GM18907 (cell line): ENCODE data around the gene GSTK1.
A peak's percentile ranks its signal among the peaks of the same experiment; 100 is the strongest.
"Not testable (repeated sequence)": the region's sequence is repeated elsewhere in the genome, so short reads cannot be mapped to it uniquely, and the experiment has no call there.

ENCODE experiments used
- ATAC-seq: cut with Tn5 transposase; IDR thresholded peaks from one replicate; pipeline ENCODE4 v1.9.1; 2021; ENCODE audit warnings: mild to moderate bottlenecking, moderate library complexity; ENCODE audit not compliant: unreplicated experiment

GSTK1 gene

GRCh38 chr7:143238289-143238980 is 24.8 kb upstream of the GSTK1 start:
- no peak for ATAC-seq

DNA sequence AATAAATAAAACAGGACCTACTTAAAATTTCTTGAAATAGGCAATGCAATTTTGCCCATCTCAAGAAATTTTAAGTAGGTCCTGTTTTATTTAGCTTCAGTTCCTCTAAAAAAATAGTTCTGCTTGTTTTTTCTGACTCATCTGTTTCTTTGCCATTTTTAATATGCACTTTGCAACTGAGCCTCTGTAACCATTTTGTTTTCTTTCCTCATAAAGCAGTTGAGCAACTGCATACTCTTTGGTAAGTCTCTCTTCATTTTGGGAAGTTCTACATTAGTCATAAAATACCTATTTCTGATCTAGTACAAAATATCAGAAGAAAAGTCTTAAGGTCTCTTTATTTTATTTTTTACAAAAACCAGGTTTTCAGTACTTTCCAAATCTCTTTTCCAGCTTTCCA is 23.4 kb upstream of the GSTK1 start:
- ATAC-seq = no peak

GRCh38 chr7:143240291-143241168 is 22.7 kb upstream of the GSTK1 start:
- ATAC-seq = peak; percentile 95

DNA sequence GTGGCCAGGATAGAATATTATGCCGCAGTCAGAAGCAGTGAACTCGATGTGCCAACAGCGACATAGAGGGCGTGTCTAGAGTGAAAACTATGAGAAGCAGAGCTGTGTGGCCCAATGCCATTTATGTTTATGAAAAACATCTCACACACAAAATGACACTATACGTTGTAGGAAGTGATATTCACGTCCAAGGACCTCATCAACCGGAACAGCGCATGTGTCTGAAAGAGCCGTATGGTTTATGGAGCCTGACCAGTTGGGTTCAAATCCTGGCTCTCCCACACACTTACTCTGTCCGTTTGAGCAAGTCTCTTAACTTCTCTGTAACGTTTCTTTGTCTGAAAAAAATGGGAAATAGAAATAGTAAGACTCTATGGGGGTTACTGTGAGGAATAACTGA is 20.9 kb upstream of the GSTK1 start:
- ATAC-seq = no peak

DNA sequence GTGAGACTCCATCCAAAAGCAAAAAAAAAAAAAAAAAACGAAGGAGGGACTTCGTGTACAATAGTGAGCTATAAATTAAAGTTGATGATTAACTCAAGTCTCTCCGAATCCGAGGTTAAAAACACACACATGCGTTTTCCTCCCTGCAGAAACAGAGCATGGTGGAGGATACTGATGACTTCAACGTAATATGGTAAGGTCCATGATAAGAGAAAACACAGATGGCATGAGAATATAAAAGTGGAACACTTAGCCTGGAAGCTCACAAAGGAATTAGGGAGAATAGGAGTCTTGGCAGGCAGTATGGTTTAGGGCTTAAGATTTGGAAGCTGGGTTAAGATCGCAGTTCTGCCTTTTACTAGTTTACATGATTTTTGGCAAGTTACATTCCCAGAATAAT is 20.1 kb upstream of the GSTK1 start:
- ATAC-seq = no peak

DNA sequence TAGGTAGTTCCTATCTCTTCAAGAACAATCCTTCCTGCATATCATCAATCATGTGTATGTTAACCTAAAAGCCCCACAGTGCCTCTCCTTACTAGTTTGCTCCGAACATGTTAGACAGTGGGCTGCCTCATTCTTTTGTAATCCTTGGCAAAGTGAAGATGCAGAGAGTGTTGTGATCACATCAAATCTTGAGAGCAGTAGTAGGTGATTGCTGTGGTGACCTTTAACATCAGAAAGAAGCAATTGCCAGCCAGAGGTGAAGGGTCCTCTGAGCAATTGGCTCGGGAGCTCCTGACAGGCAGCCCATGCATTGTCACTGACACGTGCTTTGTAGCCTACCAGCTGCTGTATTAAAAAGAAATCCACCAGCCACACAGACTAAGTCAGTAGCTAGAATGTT is 19.6 kb upstream of the GSTK1 start:
- ATAC-seq = no peak

DNA sequence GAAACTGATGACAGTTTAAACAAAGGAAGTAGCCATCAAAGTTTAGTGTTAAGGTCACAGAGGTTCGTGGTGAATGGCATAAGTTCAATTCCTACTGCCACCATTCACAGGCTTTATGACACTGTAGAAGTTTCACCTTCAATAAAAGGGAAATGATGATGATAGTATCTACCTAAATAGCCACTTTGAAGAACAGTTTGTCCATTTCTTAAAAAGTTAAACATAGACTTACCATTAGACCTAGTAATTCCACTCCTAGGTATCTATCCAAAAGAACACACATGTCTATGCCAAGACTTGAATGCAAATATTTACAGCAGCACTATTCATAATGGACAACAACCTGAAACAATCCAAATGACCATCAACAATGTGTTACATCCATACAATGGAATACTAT is 18.9 kb upstream of the GSTK1 start:
- ATAC-seq = no peak

GRCh38 chr7:143245123-143245522 is 18.1 kb upstream of the GSTK1 start:
- no peak for ATAC-seq

DNA sequence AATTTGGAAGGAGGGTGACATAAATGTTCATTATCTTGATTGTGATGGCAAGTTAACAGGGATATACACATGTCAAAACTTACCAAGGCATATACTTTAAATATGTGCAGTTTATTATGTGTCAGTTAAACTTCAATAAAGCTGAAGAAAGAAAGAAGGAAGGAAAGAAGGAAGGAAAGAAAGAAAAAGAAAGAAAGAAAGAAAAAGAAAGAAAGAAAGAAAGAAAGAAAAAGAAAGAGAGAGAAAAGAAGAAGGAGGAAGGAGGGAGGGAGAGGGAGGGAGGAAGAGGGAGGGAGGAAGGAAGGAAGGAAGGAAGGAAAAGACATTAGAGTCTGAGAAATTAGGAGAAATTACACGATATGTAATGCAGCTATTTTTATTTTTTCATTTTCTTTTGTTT is 15.9 kb upstream of the GSTK1 start:
- no peak for ATAC-seq

GRCh38 chr7:143248761-143249354 is 14.4 kb upstream of the GSTK1 start:
- no peak for ATAC-seq

GRCh38 chr7:143250199-143250598 is 13.0 kb upstream of the GSTK1 start:
- no peak for ATAC-seq

GRCh38 chr7:143250822-143251221 is 12.4 kb upstream of the GSTK1 start:
- ATAC-seq = no peak

GRCh38 chr7:143252006-143252405 is 11.2 kb upstream of the GSTK1 start:
- ATAC-seq = no peak

DNA sequence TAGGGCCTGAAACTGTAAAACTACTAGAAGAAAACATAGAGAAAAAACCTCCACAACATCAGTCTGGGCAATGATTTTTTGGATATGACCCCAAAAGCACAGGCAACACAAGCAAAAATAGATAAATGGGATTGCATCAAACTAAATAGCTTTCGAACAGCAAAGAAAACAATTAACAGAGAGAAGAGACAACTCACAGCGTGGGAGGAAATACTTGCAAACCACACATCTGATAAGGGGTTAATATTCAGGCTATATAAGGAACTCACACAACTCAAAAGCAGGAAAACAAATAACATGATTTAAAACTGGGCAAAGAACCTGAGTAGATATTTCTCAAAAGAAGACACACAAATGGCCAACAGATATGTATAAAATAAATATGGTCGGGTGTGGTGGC is 7.7 kb upstream of the GSTK1 start:
- ATAC-seq = no peak

- no peak for ATAC-seq
Observed at GRCh38 chr7:143256325-143256724, 6.9 kb upstream of the GSTK1 start.

- peak; percentile 88 for ATAC-seq
Observed at GRCh38 chr7:143256932-143257331, 6.3 kb upstream of the GSTK1 start.

- ATAC-seq = no peak
Observed at GRCh38 chr7:143257501-143257900, 5.7 kb upstream of the GSTK1 start.

- ATAC-seq = peak; percentile 34
Observed at GRCh38 chr7:143258831-143259230, 4.4 kb upstream of the GSTK1 start.

DNA sequence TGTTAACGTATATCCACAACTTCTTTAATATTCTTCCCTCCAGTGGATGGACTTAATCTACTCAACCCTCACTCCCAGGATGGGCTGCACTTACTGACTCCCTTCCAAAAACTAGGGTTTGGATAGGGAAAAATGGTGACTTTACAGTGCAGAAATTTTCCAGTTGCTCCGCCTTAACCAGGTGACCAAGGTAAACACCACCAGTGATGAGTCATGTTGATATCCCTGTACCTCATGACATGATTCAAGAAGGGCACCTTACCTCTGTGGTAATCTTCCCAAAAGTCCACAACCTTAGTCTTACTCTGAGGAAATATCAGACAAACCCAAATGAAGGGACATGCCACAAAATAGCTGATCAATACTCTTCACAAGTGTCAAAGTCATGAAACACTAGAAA is 3.5 kb upstream of the GSTK1 start:
- no peak for ATAC-seq

GRCh38 chr7:143261901-143262300 is 1.3 kb upstream of the GSTK1 start:
- ATAC-seq = no peak

DNA sequence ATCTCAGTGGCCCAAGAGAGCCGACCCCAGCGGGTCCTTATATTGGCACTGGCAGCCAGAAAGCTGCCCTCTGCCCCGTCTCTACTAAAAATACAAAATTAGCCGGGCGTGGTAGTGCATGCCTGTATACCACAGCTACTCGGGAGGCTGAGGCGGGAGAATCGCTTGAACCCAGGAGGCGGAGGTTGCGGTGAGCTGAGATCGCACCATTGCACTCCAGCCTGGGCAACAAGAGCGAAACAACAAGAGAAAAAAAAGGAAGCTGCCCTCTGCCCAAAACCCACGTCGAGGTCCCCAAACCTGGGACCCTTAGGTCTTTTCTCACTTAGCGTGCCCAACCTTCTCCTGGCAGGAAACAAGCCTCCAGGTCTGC is 941 bp downstream of the GSTK1 start:
- not testable (repeated sequence) for ATAC-seq
